GM12875 (cell line): ENCODE data around the gene SDK1.

Source experiments
- H3K4me3 ChIP-seq: one replicate; pipeline ENCODE4 v1.5.1; 2011; ENCODE audit warnings: low read depth, low read length, control low read depth
- CTCF ChIP-seq: IDR thresholded peaks from 2 replicates; pipeline ENCODE4 v1.5.1; 2011; ENCODE audit warnings: low read depth, mild to moderate bottlenecking, control low read depth, inconsistent platforms, low read length, moderate library complexity, borderline replicate concordance; ENCODE audit not compliant: insufficient read depth

Gene SDK1

GRCh38 chr7:3285652-3286051 lies 15.4 kb upstream of the SDK1 start:
- no peak for TF ChIP-seq CTCF
- no peak overlapping the region for H3K4me3 ChIP-seq

GRCh38 chr7:3289996-3290395 lies 11.1 kb upstream of the SDK1 start:
- TF ChIP-seq CTCF = no peak
- H3K4me3 ChIP-seq = no peak overlapping the region

GRCh38 chr7:3292694-3293093 lies 8.4 kb upstream of the SDK1 start:
- no peak overlapping the region for H3K4me3 ChIP-seq
- no peak for TF ChIP-seq CTCF

GRCh38 chr7:3294432-3295100 lies 6.5 kb upstream of the SDK1 start:
- no peak overlapping the region for H3K4me3 ChIP-seq
- TF ChIP-seq CTCF = no peak

GRCh38 chr7:3297105-3297819 lies 3.8 kb upstream of the SDK1 start:
- H3K4me3 ChIP-seq = no peak overlapping the region
- no peak for TF ChIP-seq CTCF

GRCh38 chr7:3300221-3300650 lies 816 bp upstream of the SDK1 start:
- TF ChIP-seq CTCF = no peak
- H3K4me3 ChIP-seq = no peak overlapping the region

- no peak for TF ChIP-seq CTCF
Observed at GRCh38 chr7:3301449-3301731, 338 bp downstream of the SDK1 start.

More at GRCh38 chr7:3301449-3301731, 338 bp downstream of the SDK1 start:
- no peak overlapping the region for H3K4me3 ChIP-seq
